HEK293 (cell line): ENCODE data around the gene GNG12.

Source experiments
- CTCF ChIA-PET: fragments of 350-600 bp; formaldehyde crosslinking; extraction: SDS; loops from one replicate; lab custom pipeline; 2021; ENCODE audit warnings: antibody characterized with exemption; lab: Yijun Ruan, JAX
- POLR2A ChIA-PET: fragments of 300-600 bp; formaldehyde crosslinking; extraction: SDS; loops from one replicate; lab custom pipeline; 2020; ENCODE audit warnings: antibody characterized with exemption, inconsistent platforms; lab: Yijun Ruan, JAX
- H3K27ac ChIP-seq: fragments of 200-500 bp; sonication (Bioruptor generic); 2 replicates; pipeline ENCODE4 v1.5.1; 2014; ENCODE audit warnings: low read depth, low read length, control low read depth, inconsistent platforms; ENCODE audit errors: extremely low read depth
- H3K36me3 ChIP-seq, 2 experiments: fragments of 200-500 bp in 1 of 2; sonication (Bioruptor generic) in 1 of 2; 1 replicate in 1 of 2; 2 replicates in 1 of 2; pipeline ENCODE4 v1.5.1; 2014 to 2017; ENCODE audit warnings: inconsistent platforms in 2 of 2, low read length in 2 of 2; ENCODE audit not compliant: control insufficient read depth in 2 of 2, insufficient read depth in 1 of 2
- H3K4me1 ChIP-seq: fragments of 200-500 bp; sonication (Bioruptor generic); 2 replicates; pipeline ENCODE4 v1.5.1; 2014; ENCODE audit warnings: mild to moderate bottlenecking, low read length, inconsistent platforms; ENCODE audit not compliant: control insufficient read depth, insufficient read depth
- H3K4me3 ChIP-seq: 2 replicates; pipeline ENCODE4 v1.5.1; 2011; ENCODE audit warnings: low read depth, mild to moderate bottlenecking, control low read depth, low read length, moderate library complexity
- H3K9me3 ChIP-seq: fragments of 200-500 bp; sonication (Bioruptor generic); 2 replicates; pipeline ENCODE4 v1.5.1; 2014; ENCODE audit warnings: low read depth, low read length, inconsistent platforms; ENCODE audit not compliant: control insufficient read depth, insufficient read depth
- BCL11A ChIP-seq: fragments of 450-650 bp; formaldehyde crosslinking; IDR thresholded peaks from 2 replicates; pipeline ENCODE4 v1.5.1; 2016; ENCODE audit warnings: low read depth, missing biosample characterization, missing genetic modification characterization
- HOXC10 ChIP-seq: sonication (generic); formaldehyde crosslinking; IDR thresholded peaks from 2 replicates; pipeline ENCODE4 v1.8.1; 2023; ENCODE audit warnings: mild to moderate bottlenecking, missing genetic modification reagents
- HOXD13 ChIP-seq: sonication (generic); formaldehyde crosslinking; IDR thresholded peaks from 2 replicates; pipeline ENCODE4 v1.8.0; 2022; ENCODE audit warnings: missing genetic modification reagents, borderline replicate concordance
- KLF7 ChIP-seq: fragments of 450-650 bp; formaldehyde crosslinking; IDR thresholded peaks from 2 replicates; pipeline ENCODE4 v1.5.1; 2016; ENCODE audit warnings: missing biosample characterization, missing genetic modification characterization, borderline replicate concordance
- MYNN ChIP-seq: fragments of 450-650 bp; formaldehyde crosslinking; IDR thresholded peaks from 2 replicates; pipeline ENCODE4 v1.5.1; 2016; ENCODE audit warnings: missing biosample characterization, missing genetic modification characterization, borderline replicate concordance
- MZF1 ChIP-seq: fragments of 450-650 bp; formaldehyde crosslinking; IDR thresholded peaks from 2 replicates; pipeline ENCODE4 v1.5.1; 2017; ENCODE audit warnings: missing biosample characterization, missing genetic modification characterization, borderline replicate concordance
- RBAK ChIP-seq: fragments of 450-650 bp; formaldehyde crosslinking; IDR thresholded peaks from 2 replicates; pipeline ENCODE4 v1.5.1; 2016; ENCODE audit warnings: missing biosample characterization, missing genetic modification characterization
- SETDB1 ChIP-seq: IDR thresholded peaks from one replicate; pipeline ENCODE4 v1.6.1; 2017; ENCODE audit warnings: mild to moderate bottlenecking, low read length, moderate library complexity, mixed read lengths; ENCODE audit not compliant: insufficient read length
- SP7 ChIP-seq: fragments of 450-650 bp; formaldehyde crosslinking; IDR thresholded peaks from 2 replicates; pipeline ENCODE4 v1.5.1; 2016; ENCODE audit warnings: missing biosample characterization, missing genetic modification characterization
- ZNF146 ChIP-seq: fragments of 450-650 bp; formaldehyde crosslinking; IDR thresholded peaks from 2 replicates; pipeline ENCODE4 v1.5.1; 2016; ENCODE audit warnings: missing biosample characterization, missing genetic modification characterization
- ZNF169 ChIP-seq: fragments of 450-650 bp; formaldehyde crosslinking; IDR thresholded peaks from 2 replicates; pipeline ENCODE4 v1.5.1; 2016; ENCODE audit warnings: missing biosample characterization, missing genetic modification characterization
- ZNF24 ChIP-seq: fragments of 450-650 bp; formaldehyde crosslinking; IDR thresholded peaks from 2 replicates; pipeline ENCODE4 v1.5.1; 2016; ENCODE audit warnings: missing biosample characterization, missing genetic modification characterization
- ZNF274 ChIP-seq, 2 experiments: fragments of 200-500 bp in 1 of 2; fragments of 450-650 bp in 1 of 2; sonication (Bioruptor generic) in 1 of 2; formaldehyde crosslinking in 1 of 2; IDR thresholded peaks; 2 replicates each; pipeline versions ENCODE4 v1.5.1 to v1.6.1; 2014 to 2016; ENCODE audit warnings: borderline replicate concordance in 1 of 2, inconsistent platforms in 1 of 2, low read length in 1 of 2, missing biosample characterization in 1 of 2, missing genetic modification characterization in 1 of 2
- ZNF366 ChIP-seq: fragments of 450-650 bp; formaldehyde crosslinking; conservative IDR thresholded peaks from 2 replicates; pipeline ENCODE4 v1.5.1; 2016; ENCODE audit warnings: missing biosample characterization, missing genetic modification characterization
- ZNF530 ChIP-seq: fragments of 450-650 bp; formaldehyde crosslinking; IDR thresholded peaks from 2 replicates; pipeline ENCODE4 v1.5.1; 2016; ENCODE audit warnings: low read depth, missing biosample characterization, missing genetic modification characterization
- ZNF544 ChIP-seq: fragments of 450-650 bp; formaldehyde crosslinking; IDR thresholded peaks from 2 replicates; pipeline ENCODE4 v1.5.0; 2017; ENCODE audit warnings: missing biosample characterization, missing genetic modification characterization
- ZNF585B ChIP-seq: fragments of 450-650 bp; formaldehyde crosslinking; IDR thresholded peaks from 2 replicates; pipeline ENCODE4 v1.5.1; 2016; ENCODE audit warnings: missing biosample characterization, missing genetic modification characterization
- ZNF600 ChIP-seq: fragments of 450-650 bp; formaldehyde crosslinking; IDR thresholded peaks from 2 replicates; pipeline ENCODE4 v1.5.1; 2016; ENCODE audit warnings: missing biosample characterization, missing genetic modification characterization
- ZSCAN16 ChIP-seq: fragments of 450-650 bp; formaldehyde crosslinking; IDR thresholded peaks from 2 replicates; pipeline ENCODE4 v1.5.1; 2016; ENCODE audit warnings: missing biosample characterization, missing genetic modification characterization
- TF ChIP-seq, protein P1 (sequence below): fragments of 450-650 bp; formaldehyde crosslinking; IDR thresholded peaks from 2 replicates; pipeline ENCODE4 v1.5.1; 2016; ENCODE audit warnings: missing biosample characterization, missing genetic modification characterization
- TF ChIP-seq, protein P2 (sequence below): fragments of 450-650 bp; formaldehyde crosslinking; IDR thresholded peaks from 2 replicates; pipeline ENCODE4 v1.5.1; 2016; ENCODE audit warnings: missing biosample characterization, missing genetic modification characterization
- TF ChIP-seq, protein P3 (sequence below): fragments of 450-650 bp; formaldehyde crosslinking; conservative IDR thresholded peaks from 2 replicates; pipeline ENCODE4 v1.5.1; 2016; ENCODE audit warnings: low read depth, missing biosample characterization, missing genetic modification characterization

GNG12 gene

DNA sequence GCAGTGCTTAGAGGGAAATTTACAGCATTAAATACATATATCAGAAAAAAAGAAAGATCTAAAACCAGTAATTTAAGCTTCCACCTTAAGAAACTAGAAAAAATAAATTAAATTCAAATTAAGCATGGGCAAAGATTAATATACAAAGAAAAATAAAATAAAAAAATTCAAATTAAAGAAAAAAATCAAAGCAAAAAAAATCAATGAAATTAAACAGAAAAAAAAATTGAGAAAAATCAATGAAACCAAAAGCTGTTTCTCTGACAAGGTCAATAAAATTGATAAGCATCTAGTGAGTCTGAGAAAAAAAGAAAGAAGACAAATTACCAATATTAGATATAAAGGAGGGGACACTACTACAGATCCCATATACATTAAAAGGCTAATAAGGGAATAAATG lies 26.0 kb downstream of the GNG12 start:
- ChIA-PET POLR2A (no interaction called here), CTCF (interaction anchor here (0.9 to 1.0 kb wide), 2 partner anchors 47 to 272 kb away, joined by 3 read pairs; no protein-coding TSS in a partner anchor)
- Histone ChIP-seq H3K27ac (no peak overlapping the region), H3K4me1 (0 out of 2 replicates have a peak, but pooled peaks cover 5% of the 10 kb centered on the region), H3K4me3 (no peak overlapping the region), H3K36me3 (no peaks in the 10 kb centered on the region), H3K9me3 (no peaks in the 10 kb centered on the region)
- TF ChIP-seq ZSCAN16 (tag by site-specific recombination) (no peak), HOXC10 (no peak), ZNF24 (no peak), ZNF544 (tag by site-specific recombination) (no peak), SETDB1 (no peak), ZNF585B (tag by site-specific recombination) (no peak), HOXD13 (CRISPR knock-in tag) (no peak), RBAK (tag by site-specific recombination) (no peak)
- TF ChIP-seq, protein P1, sequence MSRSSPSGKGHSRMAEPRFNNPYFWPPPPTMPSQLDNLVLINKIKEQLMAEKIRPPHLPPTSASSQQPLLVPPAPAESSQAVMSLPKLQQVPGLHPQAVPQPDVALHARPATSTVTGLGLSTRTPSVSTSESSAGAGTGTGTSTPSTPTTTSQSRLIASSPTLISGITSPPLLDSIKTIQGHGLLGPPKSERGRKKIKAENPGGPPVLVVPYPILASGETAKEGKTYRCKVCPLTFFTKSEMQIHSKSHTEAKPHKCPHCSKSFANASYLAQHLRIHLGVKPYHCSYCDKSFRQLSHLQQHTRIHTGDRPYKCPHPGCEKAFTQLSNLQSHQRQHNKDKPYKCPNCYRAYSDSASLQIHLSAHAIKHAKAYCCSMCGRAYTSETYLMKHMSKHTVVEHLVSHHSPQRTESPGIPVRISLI (tag by site-specific recombination) = peak; percentile 94

DNA sequence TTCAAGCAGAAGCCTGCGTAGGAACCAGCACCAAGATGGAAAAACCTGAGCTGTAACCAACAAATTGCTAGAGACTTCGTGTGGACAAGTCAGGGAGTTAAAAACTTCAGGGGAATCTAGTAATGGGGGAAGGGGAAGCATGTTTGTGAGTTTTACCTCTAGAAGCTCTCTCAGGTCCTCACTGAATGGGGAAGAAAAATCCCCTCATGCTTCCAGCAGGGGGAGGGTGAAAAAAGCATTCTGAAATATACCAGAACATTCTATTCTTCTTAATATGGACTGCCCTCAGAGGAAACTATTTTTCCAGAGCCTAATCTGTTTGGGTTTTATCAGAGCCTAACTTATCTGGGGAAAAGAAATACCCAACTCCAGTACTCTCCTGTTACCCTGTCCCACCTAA lies 28.6 kb downstream of the GNG12 start:
- Histone ChIP-seq H3K4me3 (no peak overlapping the region), H3K27ac (no peak overlapping the region), H3K36me3 (no peaks in the 10 kb centered on the region), H3K4me1 (0 out of 2 replicates have a peak, but pooled peaks cover 5% of the 10 kb centered on the region), H3K9me3 (no peaks in the 10 kb centered on the region)
- TF ChIP-seq MYNN (no peak), ZNF274 (IDR thresholded peaks at IDR 0.05; ENCODE audit: low read length) (no peak), ZNF274 (tag by site-specific recombination; IDR thresholded peaks at IDR 0.05; ENCODE audit: borderline replicate concordance) (no peak), ZNF146 (tag by site-specific recombination) (no peak), ZNF169 (no peak), MZF1 (tag by site-specific recombination) (peak; percentile 80; the same call in 1 of the 2 replicates)
- TF ChIP-seq, protein P2, sequence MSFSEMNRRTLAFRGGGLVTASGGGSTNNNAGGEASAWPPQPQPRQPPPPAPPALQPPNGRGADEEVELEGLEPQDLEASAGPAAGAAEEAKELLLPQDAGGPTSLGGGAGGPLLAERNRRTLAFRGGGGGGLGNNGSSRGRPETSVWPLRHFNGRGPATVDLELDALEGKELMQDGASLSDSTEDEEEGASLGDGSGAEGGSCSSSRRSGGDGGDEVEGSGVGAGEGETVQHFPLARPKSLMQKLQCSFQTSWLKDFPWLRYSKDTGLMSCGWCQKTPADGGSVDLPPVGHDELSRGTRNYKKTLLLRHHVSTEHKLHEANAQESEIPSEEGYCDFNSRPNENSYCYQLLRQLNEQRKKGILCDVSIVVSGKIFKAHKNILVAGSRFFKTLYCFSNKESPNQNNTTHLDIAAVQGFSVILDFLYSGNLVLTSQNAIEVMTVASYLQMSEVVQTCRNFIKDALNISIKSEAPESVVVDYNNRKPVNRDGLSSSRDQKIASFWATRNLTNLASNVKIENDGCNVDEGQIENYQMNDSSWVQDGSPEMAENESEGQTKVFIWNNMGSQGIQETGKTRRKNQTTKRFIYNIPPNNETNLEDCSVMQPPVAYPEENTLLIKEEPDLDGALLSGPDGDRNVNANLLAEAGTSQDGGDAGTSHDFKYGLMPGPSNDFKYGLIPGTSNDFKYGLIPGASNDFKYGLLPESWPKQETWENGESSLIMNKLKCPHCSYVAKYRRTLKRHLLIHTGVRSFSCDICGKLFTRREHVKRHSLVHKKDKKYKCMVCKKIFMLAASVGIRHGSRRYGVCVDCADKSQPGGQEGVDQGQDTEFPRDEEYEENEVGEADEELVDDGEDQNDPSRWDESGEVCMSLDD = no peak
- ChIA-PET POLR2A (interaction anchor here (0.8 kb wide), 1 partner anchor 26 kb away, joined by 10 read pairs; no protein-coding TSS in a partner anchor), CTCF (interaction anchor here (0.6 to 1.6 kb wide), 5 partner anchors 10 to 1030 kb away, joined by 3 to 4 read pairs (median 3); no protein-coding TSS in a partner anchor)

DNA sequence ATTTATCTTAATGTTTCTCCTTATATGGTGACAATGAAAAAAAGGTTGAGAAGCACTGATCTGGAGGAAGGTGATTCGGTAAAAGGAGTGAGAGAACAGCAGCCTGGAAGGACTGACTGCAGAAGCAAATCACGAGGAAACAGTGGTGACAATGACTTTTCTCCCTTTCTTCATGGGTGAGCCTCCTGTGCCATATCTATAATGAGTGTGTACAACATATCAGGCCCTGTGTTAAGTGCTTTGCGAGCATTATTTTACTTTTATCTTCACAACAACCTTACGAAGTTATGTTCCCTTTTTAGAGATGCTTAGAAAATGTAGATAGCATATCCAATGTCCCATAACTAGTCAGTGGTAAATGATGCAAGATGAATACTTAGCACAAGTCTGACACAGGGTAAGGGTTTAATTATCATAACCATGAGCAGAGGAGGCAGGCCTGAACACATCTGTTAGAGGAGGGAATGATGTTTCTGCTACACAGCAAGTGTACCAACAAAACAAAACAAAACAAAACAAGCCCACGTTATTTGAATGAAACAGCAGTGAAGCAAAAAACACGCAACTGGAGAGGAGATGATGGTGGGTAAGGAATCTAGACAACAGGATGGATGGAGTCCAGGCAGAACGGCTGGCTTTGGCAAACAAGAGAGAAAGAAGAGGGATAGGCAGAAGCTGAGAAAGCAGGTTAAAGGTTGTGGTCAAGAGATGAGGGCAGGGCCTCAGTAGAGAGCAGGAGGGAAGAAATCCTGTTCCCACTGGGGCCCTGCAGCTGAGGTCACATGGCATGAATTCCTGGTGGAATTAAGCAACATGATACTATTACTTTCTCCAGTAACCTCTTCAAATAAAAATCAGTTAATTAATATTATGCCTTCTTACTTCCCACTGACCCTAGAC lies 29.6 kb downstream of the GNG12 start:
- H3K9me3 ChIP-seq = no peaks in the 10 kb centered on the region
- POLR2A ChIA-PET = interaction anchor here (0.8 kb wide), 1 partner anchor 27 kb away, joined by 10 read pairs; no protein-coding TSS in a partner anchor
- no peak overlapping the region for H3K4me3 ChIP-seq
- H3K27ac ChIP-seq = no peak overlapping the region
- 0 out of 2 replicates have a peak, but pooled peaks cover 5% of the 10 kb centered on the region for H3K4me1 ChIP-seq
- H3K36me3 ChIP-seq = no peaks in the 10 kb centered on the region
- CTCF ChIA-PET = interaction anchor here (0.7 to 1.6 kb wide), 2 partner anchors 12 to 1029 kb away, joined by 3 read pairs; no protein-coding TSS in a partner anchor
- TF ChIP-seq KLF7 (tag by site-specific recombination) = no peak
- TF ChIP-seq, protein P3, sequence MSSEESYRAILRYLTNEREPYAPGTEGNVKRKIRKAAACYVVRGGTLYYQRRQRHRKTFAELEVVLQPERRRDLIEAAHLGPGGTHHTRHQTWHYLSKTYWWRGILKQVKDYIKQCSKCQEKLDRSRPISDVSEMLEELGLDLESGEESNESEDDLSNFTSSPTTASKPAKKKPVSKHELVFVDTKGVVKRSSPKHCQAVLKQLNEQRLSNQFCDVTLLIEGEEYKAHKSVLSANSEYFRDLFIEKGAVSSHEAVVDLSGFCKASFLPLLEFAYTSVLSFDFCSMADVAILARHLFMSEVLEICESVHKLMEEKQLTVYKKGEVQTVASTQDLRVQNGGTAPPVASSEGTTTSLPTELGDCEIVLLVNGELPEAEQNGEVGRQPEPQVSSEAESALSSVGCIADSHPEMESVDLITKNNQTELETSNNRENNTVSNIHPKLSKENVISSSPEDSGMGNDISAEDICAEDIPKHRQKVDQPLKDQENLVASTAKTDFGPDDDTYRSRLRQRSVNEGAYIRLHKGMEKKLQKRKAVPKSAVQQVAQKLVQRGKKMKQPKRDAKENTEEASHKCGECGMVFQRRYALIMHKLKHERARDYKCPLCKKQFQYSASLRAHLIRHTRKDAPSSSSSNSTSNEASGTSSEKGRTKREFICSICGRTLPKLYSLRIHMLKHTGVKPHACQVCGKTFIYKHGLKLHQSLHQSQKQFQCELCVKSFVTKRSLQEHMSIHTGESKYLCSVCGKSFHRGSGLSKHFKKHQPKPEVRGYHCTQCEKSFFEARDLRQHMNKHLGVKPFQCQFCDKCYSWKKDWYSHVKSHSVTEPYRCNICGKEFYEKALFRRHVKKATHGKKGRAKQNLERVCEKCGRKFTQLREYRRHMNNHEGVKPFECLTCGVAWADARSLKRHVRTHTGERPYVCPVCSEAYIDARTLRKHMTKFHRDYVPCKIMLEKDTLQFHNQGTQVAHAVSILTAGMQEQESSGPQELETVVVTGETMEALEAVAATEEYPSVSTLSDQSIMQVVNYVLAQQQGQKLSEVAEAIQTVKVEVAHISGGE = peak; percentile 69
- TF ChIP-seq ZNF530 (tag by site-specific recombination) = no peak
- peak; percentile 39; the same call in 1 of the 2 replicates for TF ChIP-seq ZNF366 (tag by site-specific recombination)
- 0 out of 2 replicates have a peak, but pooled peaks have one; percentile 43 for TF ChIP-seq ZNF600 (tag by site-specific recombination)
- peak; percentile 70 for TF ChIP-seq SP7 (tag by site-specific recombination)
- TF ChIP-seq BCL11A (tag by site-specific recombination) = no peak
